SU-DHL-6 (cell line): Measurements from ENCODE around the gene NDUFC2.
A peak's percentile ranks its signal among the peaks of the same experiment; 100 is the strongest.
"Not testable (repeated sequence)": the region's sequence is repeated elsewhere in the genome, so short reads cannot be mapped to it uniquely, and the experiment has no call there.

Experiments
- H2AFZ ChIP-seq: fragments of 200-600 bp; sonication (generic); 2 replicates; pipeline ENCODE4 v1.6.1; 2014; ENCODE audit warnings: low read depth, mild to moderate bottlenecking, moderate library complexity, mixed read lengths, antibody characterized with exemption, low read length; ENCODE audit not compliant: severe bottlenecking
- H3F3A ChIP-seq: fragments of 200-600 bp; shearing (Covaris generic); 2 replicates; pipeline ENCODE4 v1.6.0; 2016; ENCODE audit warnings: antibody characterized with exemption, mild to moderate bottlenecking; ENCODE audit not compliant: insufficient read depth
- H3K27ac ChIP-seq: fragments of 200-600 bp; sonication (generic); 2 replicates; pipeline ENCODE4 v1.5.1; 2016; ENCODE audit warnings: low read depth, mild to moderate bottlenecking, low read length, moderate library complexity, mixed read lengths
- H3K27me3 ChIP-seq: fragments of 200-600 bp; sonication (generic), shearing (Covaris generic); 2 replicates; pipeline ENCODE4 v1.6.0; 2014; ENCODE audit warnings: mild to moderate bottlenecking, low read length
- H3K36me3 ChIP-seq: fragments of 200-600 bp; sonication (generic); 2 replicates; pipeline ENCODE4 v1.6.1; 2014; ENCODE audit warnings: mild to moderate bottlenecking, low read length, mixed read lengths
- H3K4me2 ChIP-seq: fragments of 300-600, 200-600 bp; shearing (Covaris generic), sonication (generic); 2 replicates; pipeline ENCODE4 v1.6.0; 2014; ENCODE audit warnings: low read length, low read depth, mild to moderate bottlenecking; ENCODE audit not compliant: poor library complexity, severe bottlenecking
- H3K4me3 ChIP-seq: fragments of 200-600 bp; sonication (generic); 2 replicates; pipeline ENCODE4 v1.5.1; 2014; ENCODE audit warnings: antibody characterized with exemption, low read length, mild to moderate bottlenecking, mixed read lengths; ENCODE audit not compliant: insufficient read depth, poor library complexity, severe bottlenecking
- H3K79me2 ChIP-seq: fragments of 200-600 bp; sonication (generic); 2 replicates; pipeline ENCODE4 v1.6.1; 2014; ENCODE audit warnings: mild to moderate bottlenecking, low read length, moderate library complexity; ENCODE audit not compliant: insufficient read depth
- H3K9ac ChIP-seq: fragments of 200-600 bp; sonication (generic); 2 replicates; pipeline ENCODE4 v1.7.0; 2014; ENCODE audit warnings: mild to moderate bottlenecking, low read length
- H3K9me2 ChIP-seq: fragments of 200-600 bp; sonication (generic); replicated peaks from 2 replicates; pipeline ENCODE4 v1.6.1; 2014; ENCODE audit warnings: low read length; ENCODE audit not compliant: insufficient read depth
- H3K9me3 ChIP-seq: fragments of 200-600 bp; sonication (generic); 2 replicates; pipeline ENCODE4 v1.6.1; 2014; ENCODE audit warnings: low read length, mixed read lengths; ENCODE audit not compliant: insufficient read depth
- H4K20me1 ChIP-seq: fragments of 200-600 bp; sonication (generic); 2 replicates; pipeline ENCODE4 v1.6.1; 2014; ENCODE audit warnings: low read depth, mild to moderate bottlenecking, antibody characterized with exemption, low read length, moderate library complexity, mixed read lengths
- CTCF ChIP-seq: fragments of 200-600 bp; sonication (generic); IDR thresholded peaks from one replicate; pipeline ENCODE4 v1.5.1; 2017; ENCODE audit warnings: antibody characterized with exemption, mild to moderate bottlenecking, low read length, moderate library complexity; ENCODE audit not compliant: insufficient read depth, poor library complexity, severe bottlenecking
- EZH2phosphoT487 ChIP-seq: fragments of 200-600 bp; sonication (generic), shearing (Covaris generic); conservative IDR thresholded peaks from 2 replicates; pipeline ENCODE4 v1.6.1; 2018; ENCODE audit warnings: mild to moderate bottlenecking, antibody characterized with exemption, low read length, moderate library complexity, mixed read lengths

Gene NDUFC2

GRCh38 chr11:78078218-78079167 is 1.2 kb downstream of the NDUFC2 start:
- H3F3A ChIP-seq, result no peaks in the 10 kb centered on the region
- H3K9me3 ChIP-seq, result no peaks in the 10 kb centered on the region
- H3K79me2 ChIP-seq, result peaks cover 56% of the 10 kb centered on the region
- H3K9me2 ChIP-seq, result no peaks in the 10 kb centered on the region
- peak overlapping the region; percentile 78 for H3K4me2 ChIP-seq
- H3K27me3 ChIP-seq, result no peaks in the 10 kb centered on the region
- no peaks in the 10 kb centered on the region for H3K36me3 ChIP-seq
- peak overlapping the region; percentile 78 for H3K4me3 ChIP-seq
- no peak for TF ChIP-seq CTCF
- TF ChIP-seq EZH2phosphoT487, result no peak
- H3K27ac ChIP-seq, result no peak overlapping the region
- H3K9ac ChIP-seq, result peak overlapping the region; percentile 85
- peaks cover 3% of the 10 kb centered on the region; the same call in 1 of the 2 replicates for H4K20me1 ChIP-seq
- H2AFZ ChIP-seq, result no peak overlapping the region

GRCh38 chr11:78077592-78077991 is 2.1 kb downstream of the NDUFC2 start:
- H3F3A ChIP-seq, H3K36me3 ChIP-seq, H3K9me2 ChIP-seq, H3K9ac ChIP-seq, H3K27me3 ChIP-seq, H4K20me1 ChIP-seq, H3K27ac ChIP-seq, H2AFZ ChIP-seq, H3K4me3 ChIP-seq, H3K9me3 ChIP-seq: not testable (repeated sequence)
- peak overlapping the region; percentile 78 for H3K4me2 ChIP-seq
- peaks cover 65% of the 10 kb centered on the region for H3K79me2 ChIP-seq

DNA sequence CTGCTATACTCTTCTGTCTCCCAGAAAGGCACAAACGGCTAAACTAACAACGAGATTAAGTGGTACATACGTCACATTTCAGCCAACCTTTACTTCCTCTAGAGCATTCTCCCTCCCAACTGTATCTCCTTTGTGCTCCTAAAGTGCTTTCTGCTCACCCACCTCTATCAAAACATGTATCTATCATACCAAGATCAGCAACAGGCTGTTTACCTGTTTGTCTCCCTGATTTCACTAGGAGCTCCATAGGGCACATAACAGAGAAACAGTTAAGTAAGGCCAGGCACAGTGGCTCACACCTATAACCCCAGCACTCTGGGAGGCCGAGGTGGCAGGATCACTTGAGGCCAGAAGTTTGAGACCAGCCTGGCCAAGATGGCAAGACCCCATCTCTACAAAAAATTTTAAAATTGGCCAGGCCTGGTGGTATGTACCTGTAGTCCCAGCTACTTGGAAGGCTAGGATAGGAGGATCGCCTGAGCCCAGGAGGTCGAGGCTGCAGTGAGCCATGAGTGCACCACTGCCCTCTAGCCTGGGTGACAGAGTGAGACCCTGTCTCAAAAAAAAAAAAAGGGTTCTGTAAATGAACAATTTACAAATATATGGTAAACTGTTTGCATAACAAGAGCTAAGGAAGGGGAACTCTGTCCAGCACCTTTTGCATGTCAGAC is 2.8 kb downstream of the NDUFC2 start:
- Histone ChIP-seq H3K9ac (no peak overlapping the region), H2AFZ (no peak overlapping the region), H4K20me1 (peaks cover 3% of the 10 kb centered on the region; the same call in 1 of the 2 replicates), H3K27me3 (no peaks in the 10 kb centered on the region), H3K79me2 (peaks cover 68% of the 10 kb centered on the region), H3K4me2 (peak overlapping the region; percentile 78), H3K27ac (no peak overlapping the region), H3K36me3 (no peaks in the 10 kb centered on the region), H3F3A (no peaks in the 10 kb centered on the region), H3K9me3 (no peaks in the 10 kb centered on the region), H3K9me2 (no peaks in the 10 kb centered on the region), H3K4me3 (no peak overlapping the region)
- TF ChIP-seq EZH2phosphoT487, result no peak
- TF ChIP-seq CTCF, result no peak

DNA sequence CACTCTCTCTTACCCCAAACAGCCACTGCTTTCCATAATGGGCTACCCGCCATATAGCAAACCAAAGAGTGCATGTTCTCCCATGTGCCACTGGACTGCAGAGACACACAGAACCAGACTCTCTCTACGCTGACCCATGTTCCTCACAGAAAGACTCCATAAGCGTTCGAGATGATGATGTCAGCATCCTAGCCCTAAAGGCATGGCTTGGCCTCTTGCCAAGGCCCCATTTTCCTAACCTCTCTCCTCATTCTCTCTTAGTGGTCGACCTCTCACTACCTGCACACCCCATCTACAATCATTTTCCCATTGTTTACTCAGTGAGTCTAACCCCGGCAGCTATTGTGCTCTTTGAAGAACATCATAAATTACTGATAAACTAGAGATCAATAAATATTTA is 4.9 kb downstream of the NDUFC2 start:
- peaks cover 3% of the 10 kb centered on the region; the same call in 1 of the 2 replicates for H3K36me3 ChIP-seq
- H3K27ac ChIP-seq, result no peak overlapping the region
- H2AFZ ChIP-seq, result no peak overlapping the region
- peaks cover 3% of the 10 kb centered on the region; the same call in 1 of the 2 replicates for H4K20me1 ChIP-seq
- no peaks in the 10 kb centered on the region for H3K9me3 ChIP-seq
- H3K27me3 ChIP-seq, result no peaks in the 10 kb centered on the region
- H3K79me2 ChIP-seq, result peaks cover 68% of the 10 kb centered on the region
- H3F3A ChIP-seq, result no peaks in the 10 kb centered on the region
- TF ChIP-seq EZH2phosphoT487 (no peak), CTCF (no peak)
- no peak overlapping the region for H3K4me2 ChIP-seq
- H3K9me2 ChIP-seq, result no peaks in the 10 kb centered on the region
- no peak overlapping the region for H3K4me3 ChIP-seq
- H3K9ac ChIP-seq, result no peak overlapping the region
